ENCODE data around the gene FOXP1. TPM values are rescaled to one million over a fixed set of nuclear protein-coding genes. Genes with fewer than 3 reads are reported as not detected.

FOXP1 gene
- total and polyA plus RNA-seq, 2 of the 13 experiments (the other 11 are each of a cell fraction or from before 2014, with no cell fraction given), result 40.4 to 59.0 TPM

DNA sequence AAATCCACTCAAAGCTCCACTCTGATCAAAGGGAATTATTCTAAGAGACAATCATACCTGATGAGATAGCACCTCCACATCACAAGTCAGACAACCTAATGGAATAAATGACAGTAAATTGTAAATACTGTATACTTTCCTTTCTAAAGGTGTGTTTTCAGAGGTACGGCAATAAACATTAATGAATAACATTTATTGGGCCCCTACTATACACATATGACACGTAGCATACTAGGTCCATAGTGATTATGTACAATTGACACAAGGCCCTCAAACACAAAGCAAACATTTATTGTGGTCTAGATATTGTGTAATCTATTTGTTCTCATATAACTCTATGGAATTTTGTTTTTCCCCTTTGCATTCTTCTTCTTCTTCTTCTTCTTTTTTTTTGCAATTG is 429.8 kb downstream of the FOXP1 start (continued):
- TF ChIP-seq, protein P1, sequence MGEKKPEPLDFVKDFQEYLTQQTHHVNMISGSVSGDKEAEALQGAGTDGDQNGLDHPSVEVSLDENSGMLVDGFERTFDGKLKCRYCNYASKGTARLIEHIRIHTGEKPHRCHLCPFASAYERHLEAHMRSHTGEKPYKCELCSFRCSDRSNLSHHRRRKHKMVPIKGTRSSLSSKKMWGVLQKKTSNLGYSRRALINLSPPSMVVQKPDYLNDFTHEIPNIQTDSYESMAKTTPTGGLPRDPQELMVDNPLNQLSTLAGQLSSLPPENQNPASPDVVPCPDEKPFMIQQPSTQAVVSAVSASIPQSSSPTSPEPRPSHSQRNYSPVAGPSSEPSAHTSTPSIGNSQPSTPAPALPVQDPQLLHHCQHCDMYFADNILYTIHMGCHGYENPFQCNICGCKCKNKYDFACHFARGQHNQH (CRISPR knock-in tag; IDR thresholded peaks at IDR 0.05), result no peak
- TF ChIP-seq ZBTB40 (IDR thresholded peaks at IDR 0.05) (no peak), ZBTB40 (CRISPR knock-in tag; IDR thresholded peaks at IDR 0.05) (no peak), GRHL1 (CRISPR knock-in tag; conservative IDR thresholded peaks at IDR 0.05) (no peak), ZKSCAN1 (IDR thresholded peaks at IDR 0.05; ENCODE audit: low read length) (no peak), ZNF333 (CRISPR knock-in tag; IDR thresholded peaks at IDR 0.05; ENCODE audit: borderline replicate concordance) (no peak), FOXP1 (IDR thresholded peaks at IDR 0.05) (no peak), FOXP1 (CRISPR knock-in tag; IDR thresholded peaks at IDR 0.05) (peak; percentile 84), SP4 (CRISPR knock-in tag; IDR thresholded peaks at IDR 0.05) (no peak), BCL6 (CRISPR knock-in tag; IDR thresholded peaks at IDR 0.05) (peak; percentile 52), ZNF343 (CRISPR knock-in tag; IDR thresholded peaks at IDR 0.05) (no peak), HNRNPLL (IDR thresholded peaks at IDR 0.05; ENCODE audit: low read depth, low read length, poor library complexity, severe bottlenecking) (no peak), KLF9 (CRISPR knock-in tag; IDR thresholded peaks at IDR 0.05; ENCODE audit: low read depth) (no peak), KDM2A (CRISPR knock-in tag; IDR thresholded peaks at IDR 0.05; ENCODE audit: borderline replicate concordance, low read depth) (no peak), FOXO1 (CRISPR knock-in tag; IDR thresholded peaks at IDR 0.05) (peak; percentile 20; the same call in 1 of the 2 replicates), RARA (CRISPR knock-in tag; IDR thresholded peaks at IDR 0.05) (peak; percentile 40; the same call in 1 of the 2 replicates), HBP1 (CRISPR knock-in tag; IDR thresholded peaks at IDR 0.05; ENCODE audit: low read depth) (no peak), SP140L (CRISPR knock-in tag; IDR thresholded peaks at IDR 0.05; ENCODE audit: borderline replicate concordance) (no peak), ZNF138 (CRISPR knock-in tag; IDR thresholded peaks at IDR 0.05; ENCODE audit: low read depth) (no peak)
